Dedifferentiated amniotic fluid mesenchymal stem cell (primary cell): ENCODE results near the gene HAS3.

Source experiments
- DNase-seq: peaks from one replicate; pipeline ENCODE4 v3.0.0-alpha.2; 2016; ENCODE audit errors: extremely low spot score

The HAS3 gene

GRCh38 chr16:69089091-69089910, 16.2 kb upstream of the HAS3 start:
- DNase-seq, result no peak

- no peak for DNase-seq
Measured at GRCh38 chr16:69093974-69094373, 11.5 kb upstream of the HAS3 start.

DNA sequence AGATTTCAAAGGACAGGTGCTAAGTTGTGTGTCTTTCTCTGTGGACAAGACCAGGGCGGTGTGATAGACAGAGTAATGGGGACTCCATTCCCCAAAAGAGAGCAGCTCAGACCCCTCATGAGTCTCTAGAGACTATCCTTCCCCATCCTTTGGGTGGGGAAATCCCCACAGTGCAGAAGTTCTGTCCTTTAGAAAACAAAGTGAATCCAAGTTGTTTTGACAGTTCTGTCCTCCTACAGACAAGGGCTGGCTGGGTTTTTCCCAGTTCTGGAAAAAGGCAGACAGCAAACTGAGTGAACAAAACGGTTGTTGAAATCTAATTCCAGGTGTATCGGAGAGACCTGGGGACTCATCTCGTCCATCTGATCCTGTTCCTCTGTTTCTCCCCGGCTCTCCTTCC, 11.0 kb upstream of the HAS3 start:
- DNase-seq, result no peak

DNA sequence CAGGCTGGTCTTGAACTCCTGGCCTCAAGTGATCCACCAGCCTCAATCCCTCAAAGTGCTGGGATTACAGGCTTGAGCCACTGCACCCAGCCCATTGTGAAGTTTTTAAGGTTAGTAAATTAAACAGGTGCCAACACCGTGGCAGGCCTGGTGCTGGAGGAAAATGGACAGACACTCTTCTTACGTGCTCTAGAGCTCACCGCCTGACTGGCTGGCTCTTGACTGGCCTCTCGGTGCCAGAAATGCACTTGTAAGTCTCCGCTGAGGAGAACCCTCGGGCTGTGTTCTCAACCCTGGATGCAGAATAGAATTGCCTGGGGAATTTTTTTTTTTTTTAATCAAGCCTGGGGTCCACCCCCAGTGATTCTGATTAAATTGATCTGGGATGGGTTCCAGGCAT, 10.3 kb upstream of the HAS3 start:
- no peak for DNase-seq

DNA sequence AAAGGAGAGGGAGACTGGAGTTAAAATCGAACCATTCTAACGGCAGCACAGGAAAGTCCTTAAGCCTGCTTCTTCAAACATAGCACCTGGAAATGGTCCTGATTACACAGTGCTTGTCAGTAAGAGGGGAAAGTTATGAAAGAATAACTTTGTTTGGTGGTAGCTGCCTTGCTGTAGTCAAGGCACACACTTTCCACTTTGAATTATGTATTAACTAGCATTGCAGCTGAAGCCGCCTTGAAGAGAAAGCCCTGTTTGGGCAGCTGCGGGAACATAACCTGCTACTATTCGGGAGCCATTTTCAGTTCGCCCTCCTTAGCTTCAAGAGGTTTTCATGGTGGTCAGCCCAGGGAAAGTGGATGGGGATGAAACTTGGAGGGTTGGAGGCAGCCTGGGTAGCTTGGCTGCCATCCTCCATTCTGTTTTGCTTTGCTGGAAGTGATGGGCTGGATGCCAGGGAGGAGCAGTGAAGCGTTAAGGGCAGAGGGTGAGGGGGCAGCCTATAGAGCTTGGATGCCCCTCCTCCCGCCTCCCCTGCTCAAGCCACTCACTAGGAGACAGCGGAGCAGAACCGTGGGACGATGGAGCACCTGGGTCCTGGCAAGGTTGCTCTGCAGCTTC, 5.3 kb upstream of the HAS3 start:
- no peak for DNase-seq

GRCh38 chr16:69106491-69107315, 1.2 kb downstream of the HAS3 start:
- DNase-seq, result no peak

- no peak for DNase-seq
Measured at GRCh38 chr16:69107316-69107962, 2.0 kb downstream of the HAS3 start.

- no peak for DNase-seq
Measured at GRCh38 chr16:69108064-69108904, 2.8 kb downstream of the HAS3 start.

DNA sequence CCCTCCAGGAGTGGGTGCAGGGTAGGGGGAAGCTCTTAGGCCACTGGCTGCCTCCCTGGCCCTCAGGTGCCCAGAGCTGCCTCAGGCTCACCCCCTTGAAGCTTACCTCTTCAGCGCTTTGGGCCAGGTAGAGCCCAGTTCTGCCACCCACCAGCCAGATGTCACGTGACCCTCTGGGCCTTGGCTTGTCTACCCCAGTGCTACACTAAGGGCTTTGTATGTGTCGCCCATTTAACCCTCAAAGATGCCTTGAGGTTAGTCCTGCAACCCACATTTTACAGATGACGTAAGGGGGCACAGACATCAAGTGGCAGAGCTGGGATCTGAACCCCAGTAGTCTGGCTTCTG, 3.4 kb downstream of the HAS3 start:
- DNase-seq, result no peak

- no peak for DNase-seq
Measured at GRCh38 chr16:69109486-69110270, 4.2 kb downstream of the HAS3 start.

GRCh38 chr16:69110406-69110805, 5.0 kb downstream of the HAS3 start:
- DNase-seq, result no peak

- no peak for DNase-seq
Measured at GRCh38 chr16:69111216-69111875, 5.9 kb downstream of the HAS3 start.

GRCh38 chr16:69111876-69112230, 6.4 kb downstream of the HAS3 start:
- DNase-seq, result no peak

DNA sequence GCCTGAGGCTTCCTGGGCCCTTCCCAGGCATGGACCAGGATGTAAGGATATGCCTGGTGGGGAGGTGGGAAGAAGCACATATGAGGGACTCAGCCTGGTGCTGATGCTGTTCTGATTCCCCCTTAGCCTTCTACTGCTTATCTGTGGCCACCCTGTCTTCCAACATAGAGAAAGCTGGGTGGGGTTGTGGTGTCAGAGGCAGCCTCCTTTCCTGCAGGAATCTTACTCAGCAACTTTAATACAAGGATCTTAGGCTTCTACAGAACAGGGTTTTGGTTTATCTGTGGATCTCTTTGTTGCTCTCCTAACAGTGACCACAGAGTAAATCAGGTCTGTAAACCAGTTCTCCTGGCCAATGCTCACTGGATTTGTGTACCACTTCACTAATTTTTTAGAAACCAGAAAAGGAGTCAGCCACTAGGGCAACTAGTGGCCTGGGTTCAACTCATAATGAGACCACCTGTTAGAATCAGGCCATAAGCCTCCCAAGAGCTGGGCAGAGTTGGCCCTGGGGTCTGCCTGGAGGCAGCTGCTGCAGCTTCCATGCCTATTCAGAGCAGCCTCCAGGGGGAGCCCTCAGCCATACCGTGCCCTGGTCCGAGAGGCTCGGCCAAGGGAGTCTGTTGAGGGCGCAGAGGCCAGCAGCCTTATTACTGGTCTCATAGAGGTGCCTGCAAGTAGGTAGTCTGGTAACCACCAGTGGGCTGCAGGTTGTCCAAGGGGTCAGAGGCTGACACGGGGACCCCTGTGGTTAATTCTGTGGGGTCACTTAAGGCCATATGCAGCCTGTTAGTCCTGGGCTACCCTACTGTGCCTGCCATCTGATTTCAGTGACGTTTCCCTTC, 7.1 kb downstream of the HAS3 start:
- DNase-seq, result no peak

GRCh38 chr16:69113216-69113615, 7.8 kb downstream of the HAS3 start:
- DNase-seq, result no peak

DNA sequence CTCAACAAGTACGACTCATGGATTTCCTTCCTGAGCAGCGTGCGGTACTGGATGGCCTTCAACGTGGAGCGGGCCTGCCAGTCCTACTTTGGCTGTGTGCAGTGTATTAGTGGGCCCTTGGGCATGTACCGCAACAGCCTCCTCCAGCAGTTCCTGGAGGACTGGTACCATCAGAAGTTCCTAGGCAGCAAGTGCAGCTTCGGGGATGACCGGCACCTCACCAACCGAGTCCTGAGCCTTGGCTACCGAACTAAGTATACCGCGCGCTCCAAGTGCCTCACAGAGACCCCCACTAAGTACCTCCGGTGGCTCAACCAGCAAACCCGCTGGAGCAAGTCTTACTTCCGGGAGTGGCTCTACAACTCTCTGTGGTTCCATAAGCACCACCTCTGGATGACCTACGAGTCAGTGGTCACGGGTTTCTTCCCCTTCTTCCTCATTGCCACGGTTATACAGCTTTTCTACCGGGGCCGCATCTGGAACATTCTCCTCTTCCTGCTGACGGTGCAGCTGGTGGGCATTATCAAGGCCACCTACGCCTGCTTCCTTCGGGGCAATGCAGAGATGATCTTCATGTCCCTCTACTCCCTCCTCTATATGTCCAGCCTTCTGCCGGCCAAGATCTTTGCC, 9.0 kb downstream of the HAS3 start:
- no peak for DNase-seq

- DNase-seq, result no peak
Measured at GRCh38 chr16:69114976-69115355, 9.5 kb downstream of the HAS3 start.

DNA sequence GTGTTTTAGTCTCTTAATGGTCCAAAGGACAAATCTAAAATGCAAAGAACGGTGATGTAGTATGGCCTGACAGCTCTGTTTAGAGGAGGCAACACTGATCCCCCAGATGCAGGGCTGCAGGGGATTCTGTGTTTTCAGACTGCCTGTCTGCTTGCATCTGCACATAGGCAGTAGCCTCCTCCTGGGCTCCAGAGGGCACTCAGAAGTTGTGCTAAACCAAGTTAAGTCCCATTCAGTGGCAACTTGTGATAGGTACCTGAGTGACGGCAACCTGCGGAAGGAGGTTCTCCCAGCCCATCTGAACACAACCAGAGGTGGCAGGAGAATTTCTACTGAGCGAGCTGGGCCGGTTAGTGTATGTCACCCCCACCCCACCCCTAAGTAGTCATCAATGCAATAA, 9.9 kb downstream of the HAS3 start:
- no peak for DNase-seq

- no peak for DNase-seq
Measured at GRCh38 chr16:69115837-69116236, 10.4 kb downstream of the HAS3 start.
